Medulla oblongata (tissue), 1 donor: ENCODE measurements around the gene IFNG.

Source experiments
- DNase-seq: peaks from one replicate; pipeline ENCODE4 v3.0.0-alpha.2; 2015; ENCODE audit errors: extremely low spot score

Gene IFNG

GRCh38 chr12:68115281-68115680 lies 44.3 kb downstream of the IFNG start:
- no peak for DNase-seq

GRCh38 chr12:68114606-68115005 lies 44.9 kb downstream of the IFNG start:
- DNase-seq, result no peak

GRCh38 chr12:68113644-68114043 lies 45.9 kb downstream of the IFNG start:
- no peak for DNase-seq

GRCh38 chr12:68111995-68112394 lies 47.5 kb downstream of the IFNG start:
- no peak for DNase-seq

- DNase-seq, result no peak
Measured at GRCh38 chr12:68109444-68110217, 49.9 kb downstream of the IFNG start.

GRCh38 chr12:68109001-68109400 lies 50.5 kb downstream of the IFNG start:
- no peak for DNase-seq

GRCh38 chr12:68106660-68107059 lies 52.9 kb downstream of the IFNG start:
- no peak for DNase-seq

GRCh38 chr12:68106160-68106559 lies 53.4 kb downstream of the IFNG start:
- no peak for DNase-seq
